HG02623 (cell line): ENCODE measurements around the gene CAND1.

Source experiments
- ATAC-seq: cut with Tn5 transposase; IDR thresholded peaks from one replicate; pipeline ENCODE4 v1.9.1; 2021; ENCODE audit warnings: moderate library complexity; ENCODE audit not compliant: unreplicated experiment

Gene CAND1

GRCh38 chr12:67280088-67280487, 10.9 kb downstream of the CAND1 start:
- no peak for ATAC-seq

GRCh38 chr12:67280572-67280971, 11.4 kb downstream of the CAND1 start:
- no peak for ATAC-seq

GRCh38 chr12:67284561-67284960, 15.4 kb downstream of the CAND1 start:
- ATAC-seq = no peak

GRCh38 chr12:67286257-67286656, 17.1 kb downstream of the CAND1 start:
- ATAC-seq = no peak

- ATAC-seq = no peak
These were observed 18.2 kb downstream of the CAND1 start for GRCh38 chr12:67287311-67287710.

GRCh38 chr12:67288561-67288960, 19.4 kb downstream of the CAND1 start:
- ATAC-seq = no peak

- ATAC-seq = no peak
These were observed 21.2 kb downstream of the CAND1 start for GRCh38 chr12:67290378-67290777.

- no peak for ATAC-seq
These were observed 30.4 kb downstream of the CAND1 start for GRCh38 chr12:67299526-67299925.

- no peak for ATAC-seq
These were observed 30.8 kb downstream of the CAND1 start for GRCh38 chr12:67299926-67300325.

- ATAC-seq = no peak
These were observed 33.0 kb downstream of the CAND1 start for GRCh38 chr12:67302162-67302561.

- ATAC-seq = no peak
These were observed 36.4 kb downstream of the CAND1 start for GRCh38 chr12:67305544-67305943.

- no peak for ATAC-seq
These were observed 37.6 kb downstream of the CAND1 start for GRCh38 chr12:67306712-67307111.

GRCh38 chr12:67315661-67316060, 46.5 kb downstream of the CAND1 start:
- no peak for ATAC-seq

GRCh38 chr12:67318786-67319185, 49.6 kb downstream of the CAND1 start:
- no peak for ATAC-seq

- no peak for ATAC-seq
These were observed 50.8 kb downstream of the CAND1 start for GRCh38 chr12:67319936-67320335.

GRCh38 chr12:67320614-67321295, 51.6 kb downstream of the CAND1 start:
- ATAC-seq = no peak

- no peak for ATAC-seq
These were observed 53.4 kb downstream of the CAND1 start for GRCh38 chr12:67322580-67322979.

GRCh38 chr12:67323007-67323406, 53.8 kb downstream of the CAND1 start:
- ATAC-seq = no peak

GRCh38 chr12:67326637-67327036, 57.5 kb downstream of the CAND1 start:
- no peak for ATAC-seq

- no peak for ATAC-seq
These were observed 58.3 kb downstream of the CAND1 start for GRCh38 chr12:67327466-67327865.

- ATAC-seq = no peak
These were observed 62.0 kb downstream of the CAND1 start for GRCh38 chr12:67331123-67331522.

- no peak for ATAC-seq
These were observed 62.7 kb downstream of the CAND1 start for GRCh38 chr12:67331828-67332227.

GRCh38 chr12:67333649-67334048, 64.5 kb downstream of the CAND1 start:
- ATAC-seq = no peak
